ENCODE measurements around the gene NINJ1. TPM values are rescaled to one million over a fixed set of nuclear protein-coding genes. Genes with fewer than 3 reads are reported as not detected.

NINJ1 gene
- total RNA-seq, 3 donors from 2014 or later, result 19.5 to 68.9 (median 23.2) TPM

GRCh38 chr9:93122721-93123221 is 11.3 kb downstream of the NINJ1 start:
- intact Hi-C loops (cut with DNase I, micrococcal nuclease), result no loop called here
- ATAC-seq (no peak), DNase-seq (peak in 2 of 3 donors; percentile 18 to 44)
- Histone ChIP-seq H3K36me3 (ENCODE audit: low read depth) (no peaks in the 10 kb centered on the region), H3K4me1 (ENCODE audit: low read depth) (no peaks in the 10 kb centered on the region), H3K4me3 (no peak overlapping the region), H3K9me3 (no peaks in the 10 kb centered on the region)
- TF ChIP-seq, protein P1, sequence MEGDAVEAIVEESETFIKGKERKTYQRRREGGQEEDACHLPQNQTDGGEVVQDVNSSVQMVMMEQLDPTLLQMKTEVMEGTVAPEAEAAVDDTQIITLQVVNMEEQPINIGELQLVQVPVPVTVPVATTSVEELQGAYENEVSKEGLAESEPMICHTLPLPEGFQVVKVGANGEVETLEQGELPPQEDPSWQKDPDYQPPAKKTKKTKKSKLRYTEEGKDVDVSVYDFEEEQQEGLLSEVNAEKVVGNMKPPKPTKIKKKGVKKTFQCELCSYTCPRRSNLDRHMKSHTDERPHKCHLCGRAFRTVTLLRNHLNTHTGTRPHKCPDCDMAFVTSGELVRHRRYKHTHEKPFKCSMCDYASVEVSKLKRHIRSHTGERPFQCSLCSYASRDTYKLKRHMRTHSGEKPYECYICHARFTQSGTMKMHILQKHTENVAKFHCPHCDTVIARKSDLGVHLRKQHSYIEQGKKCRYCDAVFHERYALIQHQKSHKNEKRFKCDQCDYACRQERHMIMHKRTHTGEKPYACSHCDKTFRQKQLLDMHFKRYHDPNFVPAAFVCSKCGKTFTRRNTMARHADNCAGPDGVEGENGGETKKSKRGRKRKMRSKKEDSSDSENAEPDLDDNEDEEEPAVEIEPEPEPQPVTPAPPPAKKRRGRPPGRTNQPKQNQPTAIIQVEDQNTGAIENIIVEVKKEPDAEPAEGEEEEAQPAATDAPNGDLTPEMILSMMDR (IDR thresholded peaks at IDR 0.05), result no peak

GRCh38 chr9:93121316-93122241 is 12.5 kb downstream of the NINJ1 start:
- H3K4me1 ChIP-seq (ENCODE audit: low read depth), result no peaks in the 10 kb centered on the region
- no peaks in the 10 kb centered on the region for H3K36me3 ChIP-seq (ENCODE audit: low read depth)
- no peaks in the 10 kb centered on the region for H3K9me3 ChIP-seq
- TF ChIP-seq, protein P1 (IDR thresholded peaks at IDR 0.05), result no peak
- H3K4me3 ChIP-seq, result no peak overlapping the region
- intact Hi-C loops (cut with DNase I, micrococcal nuclease), result no loop called here
- peak in 2 of 3 donors; percentile 21 to 46 for DNase-seq
- ATAC-seq, result no peak

DNA sequence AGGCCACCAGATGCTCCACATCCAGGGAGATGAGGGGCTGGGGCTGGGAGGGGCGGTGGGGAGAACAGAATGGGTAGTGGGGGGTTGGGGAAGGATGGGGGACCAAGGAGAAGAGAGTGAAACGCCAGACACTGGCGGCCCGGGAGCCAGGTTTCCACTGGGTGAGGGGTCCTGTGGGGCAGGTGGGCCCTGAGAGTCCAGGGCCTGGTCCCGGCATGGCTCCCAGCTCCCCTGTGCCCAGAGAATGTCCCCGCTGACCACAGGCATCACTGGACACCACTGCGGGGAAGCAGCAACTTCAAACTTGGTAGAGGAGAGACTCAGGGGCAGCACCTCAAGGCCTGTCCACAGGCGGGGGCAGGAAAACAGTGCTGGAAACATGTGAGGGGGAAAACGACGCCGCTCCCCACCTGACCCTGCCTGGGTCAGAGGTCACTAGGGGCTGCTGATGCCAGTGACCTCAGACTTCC is 13.2 kb downstream of the NINJ1 start:
- TF ChIP-seq, protein P1 (IDR thresholded peaks at IDR 0.05), result no peak
- Histone ChIP-seq H3K9me3 (no peaks in the 10 kb centered on the region), H3K4me1 (ENCODE audit: low read depth) (no peaks in the 10 kb centered on the region), H3K4me3 (no peak overlapping the region), H3K36me3 (ENCODE audit: low read depth) (no peaks in the 10 kb centered on the region)
- intact Hi-C loops (cut with DNase I, micrococcal nuclease), result no loop called here
- ATAC-seq (no peak), DNase-seq (peak in 2 of 3 donors; percentile 30 to 52)

GRCh38 chr9:93119953-93120845 is 13.9 kb downstream of the NINJ1 start:
- DNase-seq (peak; percentile 68 to 91 (median 80)), ATAC-seq (peak; percentile 79)
- Histone ChIP-seq H3K36me3 (ENCODE audit: low read depth) (no peaks in the 10 kb centered on the region), H3K4me1 (ENCODE audit: low read depth) (no peaks in the 10 kb centered on the region), H3K4me3 (no peak overlapping the region), H3K9me3 (no peaks in the 10 kb centered on the region)
- TF ChIP-seq, protein P1 (IDR thresholded peaks at IDR 0.05), result no peak
- intact Hi-C loops (cut with DNase I, micrococcal nuclease), result no loop called here

GRCh38 chr9:93119703-93119952 is 14.4 kb downstream of the NINJ1 start:
- Histone ChIP-seq H3K9me3 (no peaks in the 10 kb centered on the region), H3K4me3 (no peak overlapping the region), H3K36me3 (ENCODE audit: low read depth) (no peaks in the 10 kb centered on the region), H3K4me1 (ENCODE audit: low read depth) (no peaks in the 10 kb centered on the region)
- DNase-seq (no peak), ATAC-seq (no peak)
- TF ChIP-seq, protein P1 (IDR thresholded peaks at IDR 0.05), result no peak
- intact Hi-C loops (cut with DNase I, micrococcal nuclease), result no loop called here

Measured in mucosa of descending colon (tissue), 3 donors.